ENCODE results near the gene FBXL20.
"Not testable (repeated sequence)": the region's sequence is repeated elsewhere in the genome, so short reads cannot be mapped to it uniquely, and the experiment has no call there.

FBXL20 gene

DNA sequence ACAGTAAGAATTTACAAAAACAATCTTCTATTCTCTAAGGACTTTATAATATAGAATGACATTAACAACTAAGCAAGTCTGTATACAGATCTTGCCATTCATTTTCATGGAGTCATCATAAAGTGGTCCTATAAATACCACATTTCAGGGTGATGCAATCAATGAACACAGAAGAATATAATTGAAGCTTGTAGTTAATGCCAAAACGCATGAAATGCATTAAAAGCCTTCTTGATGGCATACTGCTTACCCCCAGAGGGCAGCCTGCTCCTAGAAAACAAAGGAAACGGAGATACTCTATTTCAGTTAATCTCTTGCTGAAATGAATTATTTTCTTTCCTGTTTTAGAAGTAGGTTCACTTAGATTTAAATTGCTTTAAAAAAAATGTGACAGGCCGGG lies 130.5 kb downstream of the FBXL20 start:
- H3K36me3 ChIP-seq, result peaks cover 25% of the 10 kb centered on the region
- no peak for DNase-seq
- TF ChIP-seq, protein P1, sequence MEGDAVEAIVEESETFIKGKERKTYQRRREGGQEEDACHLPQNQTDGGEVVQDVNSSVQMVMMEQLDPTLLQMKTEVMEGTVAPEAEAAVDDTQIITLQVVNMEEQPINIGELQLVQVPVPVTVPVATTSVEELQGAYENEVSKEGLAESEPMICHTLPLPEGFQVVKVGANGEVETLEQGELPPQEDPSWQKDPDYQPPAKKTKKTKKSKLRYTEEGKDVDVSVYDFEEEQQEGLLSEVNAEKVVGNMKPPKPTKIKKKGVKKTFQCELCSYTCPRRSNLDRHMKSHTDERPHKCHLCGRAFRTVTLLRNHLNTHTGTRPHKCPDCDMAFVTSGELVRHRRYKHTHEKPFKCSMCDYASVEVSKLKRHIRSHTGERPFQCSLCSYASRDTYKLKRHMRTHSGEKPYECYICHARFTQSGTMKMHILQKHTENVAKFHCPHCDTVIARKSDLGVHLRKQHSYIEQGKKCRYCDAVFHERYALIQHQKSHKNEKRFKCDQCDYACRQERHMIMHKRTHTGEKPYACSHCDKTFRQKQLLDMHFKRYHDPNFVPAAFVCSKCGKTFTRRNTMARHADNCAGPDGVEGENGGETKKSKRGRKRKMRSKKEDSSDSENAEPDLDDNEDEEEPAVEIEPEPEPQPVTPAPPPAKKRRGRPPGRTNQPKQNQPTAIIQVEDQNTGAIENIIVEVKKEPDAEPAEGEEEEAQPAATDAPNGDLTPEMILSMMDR (IDR thresholded peaks at IDR 0.05; ENCODE audit: low read depth, low read length), result 0 out of 2 replicates have a peak, but pooled peaks have one; percentile 7
- H3K27ac ChIP-seq, result no peak overlapping the region
- no peaks in the 10 kb centered on the region for H3K27me3 ChIP-seq (ENCODE audit: insufficient read depth, low read depth, severe bottlenecking)
- H3K9me3 ChIP-seq (ENCODE audit: severe bottlenecking), result no peaks in the 10 kb centered on the region
- no peak overlapping the region for H3K4me3 ChIP-seq (ENCODE audit: low read depth, low read length)

DNA sequence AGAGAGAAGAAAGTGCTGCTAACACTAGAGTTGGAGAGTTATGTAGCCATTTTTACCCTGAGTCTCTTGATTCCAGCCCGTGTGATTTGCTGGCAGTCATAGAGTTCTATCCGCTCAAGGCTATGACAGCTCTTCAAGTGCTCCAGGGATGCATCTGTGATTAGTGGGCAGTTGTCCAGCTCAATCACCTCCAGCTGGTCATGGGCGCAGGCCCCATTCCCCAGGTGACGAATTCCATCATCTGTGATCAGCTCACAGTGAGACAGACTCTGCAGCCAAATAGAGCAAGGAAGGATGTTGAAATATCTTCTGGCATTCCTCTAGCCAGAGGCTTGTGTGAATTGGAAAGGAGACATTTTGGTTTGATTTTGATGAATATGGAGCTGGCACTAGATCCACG lies 137.3 kb downstream of the FBXL20 start:
- Histone ChIP-seq H3K27ac (no peak overlapping the region), H3K4me3 (ENCODE audit: low read depth, low read length) (no peak overlapping the region), H3K9me3 (ENCODE audit: severe bottlenecking) (no peaks in the 10 kb centered on the region), H3K36me3 (peaks cover 47% of the 10 kb centered on the region), H3K27me3 (ENCODE audit: insufficient read depth, low read depth, severe bottlenecking) (no peaks in the 10 kb centered on the region)
- no peak for DNase-seq
- TF ChIP-seq, protein P1 (IDR thresholded peaks at IDR 0.05; ENCODE audit: low read depth, low read length), result no peak

DNA sequence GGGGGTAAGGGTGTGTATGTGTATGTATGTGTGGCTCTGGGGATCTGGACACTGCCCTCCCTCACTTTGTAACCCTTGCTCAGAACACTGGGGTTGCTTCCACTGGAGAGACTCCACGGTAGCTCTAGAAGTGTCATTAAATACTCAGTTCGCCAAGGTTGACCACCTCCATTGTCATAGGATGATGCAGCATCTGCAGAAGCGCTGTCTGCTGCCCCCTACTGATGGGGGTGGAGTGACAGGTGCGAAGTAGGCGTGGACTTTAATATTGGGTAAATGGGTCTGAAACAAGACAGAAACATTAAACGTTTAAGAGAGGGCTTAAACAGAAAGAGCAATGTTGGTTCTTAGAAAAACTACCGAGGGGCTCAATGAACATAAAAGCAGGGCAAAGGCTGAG lies 140.1 kb downstream of the FBXL20 start:
- DNase-seq, result peak; percentile 33
- Histone ChIP-seq H3K9me3 (ENCODE audit: severe bottlenecking) (no peaks in the 10 kb centered on the region), H3K27me3 (ENCODE audit: insufficient read depth, low read depth, severe bottlenecking) (no peaks in the 10 kb centered on the region), H3K27ac (no peak overlapping the region), H3K4me3 (ENCODE audit: low read depth, low read length) (no peak overlapping the region), H3K36me3 (peaks cover 42% of the 10 kb centered on the region)
- TF ChIP-seq, protein P1 (IDR thresholded peaks at IDR 0.05; ENCODE audit: low read depth, low read length), result peak; percentile 47

DNA sequence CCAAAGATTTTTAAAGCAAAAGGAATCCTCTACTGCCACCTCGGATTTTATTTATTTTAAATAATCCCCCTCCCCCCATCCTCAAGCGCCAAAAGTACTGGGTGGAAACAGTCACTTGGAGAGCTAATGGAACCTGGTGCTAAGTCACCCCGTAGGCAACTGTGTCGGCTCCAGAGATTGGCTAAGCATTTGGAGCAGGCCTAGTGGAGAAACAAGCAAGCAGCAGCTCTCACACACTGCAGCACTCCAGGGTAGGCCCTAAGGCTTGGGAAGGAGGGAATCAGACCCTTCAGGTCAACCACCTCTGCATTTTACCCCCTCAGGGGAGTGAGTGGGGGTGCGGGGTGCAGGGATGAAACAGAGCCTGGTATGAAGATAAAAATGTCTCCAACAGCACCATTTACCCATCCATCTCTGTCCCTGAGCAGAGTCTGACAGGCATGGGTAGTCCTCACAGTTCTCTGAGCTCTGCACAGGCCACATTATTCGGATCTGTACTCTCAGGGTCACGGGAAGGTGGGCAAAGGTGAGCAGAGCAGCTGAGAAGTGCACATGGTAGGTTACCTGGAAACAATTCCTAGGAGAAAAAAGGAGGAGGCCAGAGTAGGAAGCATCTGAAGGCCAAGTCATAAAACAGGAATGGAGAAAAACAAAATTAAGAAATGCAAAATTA lies 148.5 kb downstream of the FBXL20 start:
- no peak for DNase-seq
- Histone ChIP-seq H3K36me3 (no peaks in the 10 kb centered on the region; the same call in none of the 2 replicates), H3K27ac (no peak overlapping the region), H3K27me3 (ENCODE audit: insufficient read depth, low read depth, severe bottlenecking) (no peaks in the 10 kb centered on the region), H3K4me3 (ENCODE audit: low read depth, low read length) (no peak overlapping the region), H3K9me3 (ENCODE audit: severe bottlenecking) (no peaks in the 10 kb centered on the region)
- TF ChIP-seq, protein P1 (IDR thresholded peaks at IDR 0.05; ENCODE audit: low read depth, low read length), result no peak

DNA sequence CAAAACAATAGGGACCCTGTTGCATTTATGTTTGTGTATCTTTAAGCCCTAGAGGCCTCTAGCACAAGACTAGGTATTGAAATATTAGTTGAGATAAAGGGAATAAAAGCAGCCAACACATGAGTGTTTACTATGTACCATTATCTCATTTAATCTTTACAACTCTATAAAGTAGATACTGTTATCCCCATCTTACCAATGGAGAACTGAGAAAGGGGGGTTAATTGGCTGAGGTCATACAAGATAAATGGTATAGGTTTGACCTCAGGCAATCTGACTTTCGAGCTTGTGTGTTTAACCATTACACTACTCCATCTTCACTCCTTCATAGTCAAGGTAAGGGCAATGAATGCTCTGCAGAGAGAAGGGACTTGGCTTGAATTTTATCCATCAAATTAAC lies 149.4 kb downstream of the FBXL20 start:
- Histone ChIP-seq H3K36me3 (no peaks in the 10 kb centered on the region; the same call in 1 of the 2 replicates), H3K4me3 (ENCODE audit: low read depth, low read length) (no peak overlapping the region), H3K9me3 (ENCODE audit: severe bottlenecking) (no peaks in the 10 kb centered on the region), H3K27ac (no peak overlapping the region), H3K27me3 (ENCODE audit: insufficient read depth, low read depth, severe bottlenecking) (no peaks in the 10 kb centered on the region)
- TF ChIP-seq, protein P1 (IDR thresholded peaks at IDR 0.05; ENCODE audit: low read depth, low read length), result no peak
- no peak for DNase-seq

DNA sequence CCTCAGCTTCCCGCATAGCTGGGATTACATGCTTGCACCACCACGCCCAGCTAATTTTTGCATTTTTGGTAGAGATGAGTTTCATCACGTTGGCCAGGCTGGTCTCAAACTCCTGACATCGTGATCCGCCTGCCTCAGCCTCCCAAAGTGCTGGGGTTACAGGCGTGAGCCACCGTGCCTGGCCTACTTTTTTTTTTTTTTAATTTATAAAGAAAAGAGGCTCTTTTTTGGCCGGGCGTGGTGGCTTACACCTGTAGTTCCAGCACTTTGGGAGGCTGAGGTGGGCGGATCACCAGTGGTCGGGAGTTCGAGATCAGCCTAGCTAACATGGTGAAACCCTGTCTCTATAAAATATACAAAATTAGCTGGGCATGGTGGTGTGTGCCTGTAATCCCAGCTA lies 151.3 kb downstream of the FBXL20 start:
- not testable (repeated sequence) for H3K27me3 ChIP-seq (ENCODE audit: insufficient read depth, low read depth, severe bottlenecking); H3K4me3 ChIP-seq (ENCODE audit: low read depth, low read length); DNase-seq; H3K27ac ChIP-seq; H3K36me3 ChIP-seq; H3K9me3 ChIP-seq (ENCODE audit: severe bottlenecking)

Measured in WERI-Rb-1 (cell line).